UCSD-AML1 (cell line): Measurements from ENCODE around the gene TRAPPC10.

Experiments used
- DNase-seq: peaks from one replicate; lab custom pipeline; 2025; ENCODE audit not compliant: unreplicated experiment; lab: John Stamatoyannopoulos, UW

TRAPPC10 gene

GRCh38 chr21:43997766-43998742 is 14.1 kb upstream of the TRAPPC10 start:
- no peak for DNase-seq

- no peak for DNase-seq
Measured at GRCh38 chr21:44000360-44000759, 11.7 kb upstream of the TRAPPC10 start.

DNA sequence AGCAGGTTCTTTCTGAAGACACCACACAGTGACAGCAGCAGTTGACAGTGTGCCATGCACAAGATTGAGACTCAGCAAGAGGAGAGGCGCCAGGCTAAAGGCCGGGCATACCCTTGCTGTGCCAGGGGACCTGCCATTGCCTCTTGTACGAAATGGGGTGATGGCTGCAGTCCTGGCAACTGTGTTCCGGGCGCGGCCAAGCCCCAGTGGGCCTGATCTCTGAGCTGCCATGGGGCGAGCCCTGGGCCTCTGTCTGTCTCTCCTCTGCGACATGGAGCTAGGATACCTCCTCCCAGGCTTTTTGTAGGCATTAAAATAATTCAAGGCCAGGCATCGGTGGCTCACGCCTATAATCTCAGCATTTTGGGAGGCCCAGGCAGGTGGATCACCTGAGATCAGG is 9.6 kb upstream of the TRAPPC10 start:
- no peak for DNase-seq

- no peak for DNase-seq
Measured at GRCh38 chr21:44003307-44003966, 8.7 kb upstream of the TRAPPC10 start.

DNA sequence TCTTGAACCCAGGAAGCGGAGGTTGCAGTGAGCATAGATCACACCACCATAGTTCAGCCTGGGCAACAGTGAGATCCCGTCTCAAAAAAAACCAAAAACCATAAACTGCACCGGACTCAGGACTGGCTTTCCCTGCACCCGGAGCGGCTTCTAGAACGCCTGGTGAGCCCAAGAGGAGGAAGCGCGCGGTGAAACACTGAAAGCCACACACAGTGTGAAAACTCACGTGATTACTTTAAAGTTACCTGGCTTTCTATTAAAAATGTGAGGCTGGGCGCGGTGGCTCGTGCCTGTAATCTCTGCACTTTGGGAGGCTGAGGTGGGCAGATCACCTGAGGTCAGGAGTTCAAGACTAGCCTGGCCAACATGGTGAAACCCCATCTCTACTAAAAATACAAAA is 7.0 kb upstream of the TRAPPC10 start:
- DNase-seq = no peak

- no peak for DNase-seq
Measured at GRCh38 chr21:44005593-44005992, 6.5 kb upstream of the TRAPPC10 start.

DNA sequence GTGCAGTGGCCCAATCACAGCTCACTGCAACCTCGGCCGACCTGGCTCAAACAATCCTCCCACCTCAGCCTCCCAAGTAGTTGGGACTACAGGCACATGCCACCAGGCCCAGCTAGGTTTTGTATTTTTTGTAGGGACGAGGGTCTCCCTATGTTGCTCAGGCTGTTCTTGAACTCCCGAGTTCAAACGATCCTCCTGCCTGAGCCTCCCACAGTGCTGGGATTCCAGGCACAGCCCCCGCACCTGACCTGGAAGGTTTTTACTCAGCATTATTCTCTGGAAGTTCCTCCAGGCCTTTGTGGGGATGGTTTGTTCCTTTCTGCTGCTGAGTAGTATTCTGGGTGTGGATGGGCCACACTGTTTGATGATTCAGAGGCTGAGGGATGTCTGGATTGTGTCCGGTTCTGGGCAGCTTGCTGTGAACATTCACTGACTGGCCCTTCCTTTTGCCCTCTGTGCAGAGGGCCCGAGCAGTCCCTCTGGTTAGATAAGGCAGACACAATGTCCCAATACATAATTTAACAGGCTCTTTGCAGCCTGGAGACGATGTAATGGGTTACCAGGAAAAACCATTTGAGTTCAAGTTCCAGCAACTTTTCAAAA is 6.0 kb upstream of the TRAPPC10 start:
- no peak for DNase-seq

DNA sequence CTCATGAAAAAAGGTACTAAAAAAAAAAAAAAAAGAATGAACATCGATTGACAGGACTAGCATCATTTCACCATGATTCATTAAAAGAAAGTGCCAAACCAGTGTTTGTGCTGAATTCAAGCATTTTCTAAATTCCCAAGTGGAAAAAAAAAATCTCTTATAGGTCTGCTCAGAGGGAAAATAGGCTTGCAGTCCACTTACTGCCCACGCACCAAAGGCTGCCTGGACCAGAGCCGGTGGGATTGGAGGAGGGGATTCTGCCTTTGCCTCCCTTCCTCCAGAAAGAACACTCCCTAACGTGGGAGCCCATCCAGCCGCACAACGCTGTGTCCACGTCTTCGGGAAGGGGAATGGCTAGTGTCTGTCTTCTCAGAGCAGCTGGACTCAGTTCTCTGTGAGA is 5.5 kb upstream of the TRAPPC10 start:
- no peak for DNase-seq

GRCh38 chr21:44010429-44010828 is 1.7 kb upstream of the TRAPPC10 start:
- DNase-seq = no peak

- no peak for DNase-seq
Measured at GRCh38 chr21:44011123-44011522, 986 bp upstream of the TRAPPC10 start.

- peak; percentile 86 for DNase-seq
Measured at GRCh38 chr21:44012474-44013379, 618 bp downstream of the TRAPPC10 start.

GRCh38 chr21:44013380-44014088 is 1.4 kb downstream of the TRAPPC10 start:
- DNase-seq = no peak

DNA sequence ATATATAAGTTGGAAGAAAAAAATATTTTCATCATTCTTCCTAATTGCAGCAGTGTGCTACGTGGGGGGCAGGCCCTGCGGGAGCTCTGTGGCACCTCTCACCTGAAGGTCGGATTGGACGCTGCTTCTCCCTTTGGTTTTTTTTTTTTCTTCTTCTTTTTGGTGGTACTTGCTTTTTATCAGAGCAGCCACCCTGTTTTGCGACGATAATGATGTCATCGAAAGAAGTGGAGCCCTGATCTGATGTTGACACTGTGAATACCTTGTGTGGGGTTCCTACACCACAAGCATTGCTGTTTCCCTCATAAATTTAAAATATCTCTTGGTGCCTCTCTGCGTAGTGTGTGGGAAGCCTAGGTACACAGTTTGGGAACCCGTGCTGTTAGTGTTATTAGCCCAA is 5.5 kb downstream of the TRAPPC10 start:
- no peak for DNase-seq

DNA sequence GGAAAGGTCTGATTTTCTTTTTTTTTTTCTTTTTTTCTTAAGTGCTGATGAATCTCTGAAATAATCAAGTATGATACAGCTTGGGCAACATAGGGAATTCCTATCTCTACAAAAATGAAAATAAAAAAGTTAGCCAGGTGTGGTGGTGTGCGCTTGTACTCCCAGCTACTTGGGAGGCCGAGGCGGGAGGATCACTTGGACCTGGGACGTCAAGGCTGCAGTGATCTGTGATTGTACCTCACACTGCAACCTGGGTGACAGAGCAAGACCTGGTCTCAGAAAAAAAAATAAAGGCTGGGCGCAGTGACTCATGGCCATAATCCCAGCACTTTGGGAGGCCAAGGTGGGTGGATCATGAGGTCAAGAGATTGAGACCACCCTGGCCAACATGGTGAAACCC is 6.0 kb downstream of the TRAPPC10 start:
- DNase-seq = no peak

DNA sequence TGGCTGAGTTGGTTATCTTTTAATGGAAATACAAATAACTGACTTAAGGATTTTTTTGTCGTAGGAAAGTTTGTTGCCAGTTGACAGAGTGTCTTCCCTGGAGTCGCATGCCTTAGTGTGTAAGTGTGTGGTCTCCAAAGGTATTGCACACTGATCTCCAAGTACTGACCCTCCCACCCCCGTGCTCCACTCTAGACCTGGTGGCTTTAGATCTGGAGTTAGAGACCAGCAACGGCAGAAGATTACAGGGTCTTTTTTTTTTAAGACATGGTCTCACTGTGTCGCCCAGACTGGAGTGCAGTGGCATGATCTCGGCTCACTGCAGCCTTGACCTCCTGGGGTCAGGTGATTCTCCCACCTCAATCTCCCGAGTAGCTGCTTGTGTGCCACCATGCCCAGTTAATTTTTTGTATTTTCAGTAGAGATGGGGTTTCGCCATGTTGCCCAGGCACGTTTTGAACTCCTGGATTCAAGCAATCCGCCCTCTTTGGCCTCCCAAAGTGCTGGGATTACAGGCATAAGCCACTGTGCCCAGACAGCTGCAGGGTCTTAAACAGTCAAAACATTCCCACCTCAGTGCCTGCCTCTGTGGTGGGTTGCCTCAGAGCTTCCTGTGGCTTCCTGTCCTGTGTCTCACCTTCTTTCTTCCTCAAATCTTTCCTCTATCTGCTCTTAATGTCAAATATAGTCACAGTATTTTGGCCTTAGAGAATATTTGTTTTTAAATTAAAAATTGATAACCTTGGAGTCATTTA is 6.9 kb downstream of the TRAPPC10 start:
- DNase-seq = no peak

DNA sequence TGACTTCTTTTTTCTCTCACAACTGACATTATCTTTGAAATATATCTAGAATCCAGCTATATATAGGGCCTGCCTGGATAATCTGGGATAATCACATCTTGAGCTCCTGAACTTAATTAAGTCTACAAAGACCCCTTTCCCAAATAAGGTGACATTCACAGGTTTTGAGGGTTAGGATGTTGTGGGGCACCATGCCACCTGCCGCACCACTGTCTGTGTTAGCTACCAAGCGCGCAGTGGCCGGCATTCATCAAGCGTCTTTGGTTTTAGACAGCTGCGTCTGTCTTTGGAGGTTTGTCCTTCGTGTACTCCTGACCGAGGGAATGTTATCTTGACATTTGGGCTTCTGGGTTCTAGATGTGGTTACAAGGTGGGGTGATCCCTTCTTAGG is 7.5 kb downstream of the TRAPPC10 start:
- no peak for DNase-seq

DNA sequence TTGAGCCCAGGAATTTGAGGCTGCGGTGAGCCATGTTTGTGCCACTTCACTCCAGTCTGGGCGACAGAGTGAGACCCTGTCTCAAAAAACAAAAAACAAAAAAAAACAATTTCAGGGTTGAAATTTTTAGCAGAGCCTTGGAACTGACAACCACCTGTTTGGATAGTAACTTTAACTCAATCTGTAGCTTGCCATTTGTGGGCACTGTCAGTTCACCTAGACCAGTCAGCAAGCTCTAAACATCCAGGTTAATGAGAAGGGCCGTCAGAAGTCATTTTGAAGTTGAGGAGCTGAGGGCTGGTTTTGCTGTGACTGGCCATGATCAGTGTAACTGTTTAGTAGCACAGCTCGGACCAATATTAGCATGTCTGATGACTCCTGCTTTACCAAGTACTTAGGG is 8.4 kb downstream of the TRAPPC10 start:
- no peak for DNase-seq

- no peak for DNase-seq
Measured at GRCh38 chr21:44021064-44021463, 9.0 kb downstream of the TRAPPC10 start.

DNA sequence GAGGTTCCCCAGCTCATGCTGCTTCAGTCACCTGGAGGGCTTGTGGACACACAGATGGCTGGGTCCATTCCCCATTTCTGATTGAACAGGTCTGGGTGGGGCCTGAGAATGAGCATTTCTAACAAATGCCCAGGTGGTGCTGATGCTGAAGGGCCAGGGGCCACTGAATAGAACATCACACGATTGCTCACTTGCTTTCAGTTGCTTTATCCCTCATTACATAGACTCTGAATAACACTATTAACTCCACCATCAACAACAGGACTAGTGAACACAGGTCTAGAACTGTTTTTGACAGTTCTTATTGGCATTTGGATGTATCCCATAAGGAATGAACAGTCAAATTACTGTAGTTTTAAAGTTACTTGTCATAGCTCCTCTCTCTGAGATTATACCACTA is 12.1 kb downstream of the TRAPPC10 start:
- DNase-seq = no peak
